DOHH2 (cell line): Measurements from ENCODE around the gene CD96.

ENCODE experiments used
- CTCF ChIP-seq: fragments of 200-600 bp; sonication (generic); IDR thresholded peaks from one replicate; pipeline ENCODE4 v1.5.1; 2014; ENCODE audit warnings: antibody characterized with exemption, mild to moderate bottlenecking, low read depth, low read length; ENCODE audit not compliant: poor library complexity, severe bottlenecking
- EZH2phosphoT487 ChIP-seq: fragments of 200-600 bp; sonication (generic); IDR thresholded peaks from 2 replicates; pipeline ENCODE4 v1.6.1; 2017; ENCODE audit warnings: borderline replicate concordance, mild to moderate bottlenecking, antibody characterized with exemption, low read length, moderate library complexity, mixed read lengths

- no peak for TF ChIP-seq CTCF
- no peak for TF ChIP-seq EZH2phosphoT487
These were observed at the start of gene CD96 for GRCh38 chr3:111541911-111542483.
